Measurements from ENCODE around the gene MAP10. TPM values are rescaled to one million over a fixed set of nuclear protein-coding genes. Genes with fewer than 3 reads are reported as not detected.

Gene MAP10
- total RNA-seq, 1 donor from 2014 or later, result 3.2 TPM

GRCh38 chr1:232841823-232842565 is 36.8 kb downstream of the MAP10 start:
- no peak overlapping the region for H3K27ac Mint-ChIP-seq
- H3K27me3 Mint-ChIP-seq (ENCODE audit: low read depth), result no peaks in the 10 kb centered on the region
- H3K9me3 Mint-ChIP-seq, result no peaks in the 10 kb centered on the region
- H3K36me3 Mint-ChIP-seq (ENCODE audit: low read depth), result no peaks in the 10 kb centered on the region
- no peak for DNase-seq (ENCODE audit: low spot score)
- intact Hi-C loops (cut with micrococcal nuclease), result no loop called here
- H3K4me3 Mint-ChIP-seq (ENCODE audit: low read depth), result no peak overlapping the region
- H3K4me1 Mint-ChIP-seq (ENCODE audit: low read depth), result no peaks in the 10 kb centered on the region

GRCh38 chr1:232844791-232845190 is 39.6 kb downstream of the MAP10 start:
- no peaks in the 10 kb centered on the region for H3K9me3 Mint-ChIP-seq
- H3K4me3 Mint-ChIP-seq (ENCODE audit: low read depth), result no peak overlapping the region
- H3K27ac Mint-ChIP-seq, result no peak overlapping the region
- H3K36me3 Mint-ChIP-seq (ENCODE audit: low read depth), result no peaks in the 10 kb centered on the region
- no peaks in the 10 kb centered on the region for H3K27me3 Mint-ChIP-seq (ENCODE audit: low read depth)
- intact Hi-C loops (cut with micrococcal nuclease), result no loop called here
- H3K4me1 Mint-ChIP-seq (ENCODE audit: low read depth), result no peaks in the 10 kb centered on the region
- no peak for DNase-seq (ENCODE audit: low spot score)

GRCh38 chr1:232845406-232845955 is 40.3 kb downstream of the MAP10 start:
- no peaks in the 10 kb centered on the region for H3K9me3 Mint-ChIP-seq
- intact Hi-C loops (cut with micrococcal nuclease), result no loop called here
- no peak overlapping the region for H3K4me3 Mint-ChIP-seq (ENCODE audit: low read depth)
- no peak overlapping the region for H3K27ac Mint-ChIP-seq
- DNase-seq (ENCODE audit: low spot score), result no peak
- H3K4me1 Mint-ChIP-seq (ENCODE audit: low read depth), result no peaks in the 10 kb centered on the region
- no peaks in the 10 kb centered on the region for H3K27me3 Mint-ChIP-seq (ENCODE audit: low read depth)
- no peaks in the 10 kb centered on the region for H3K36me3 Mint-ChIP-seq (ENCODE audit: low read depth)

GRCh38 chr1:232851532-232851931 is 46.3 kb downstream of the MAP10 start:
- no peak overlapping the region for H3K27ac Mint-ChIP-seq
- intact Hi-C loops (cut with micrococcal nuclease), result no loop called here
- DNase-seq (ENCODE audit: low spot score), result no peak
- H3K4me1 Mint-ChIP-seq (ENCODE audit: low read depth), result peaks cover 9% of the 10 kb centered on the region
- H3K36me3 Mint-ChIP-seq (ENCODE audit: low read depth), result no peaks in the 10 kb centered on the region
- peaks cover 4% of the 10 kb centered on the region for H3K27me3 Mint-ChIP-seq (ENCODE audit: low read depth)
- no peaks in the 10 kb centered on the region for H3K9me3 Mint-ChIP-seq
- no peak overlapping the region for H3K4me3 Mint-ChIP-seq (ENCODE audit: low read depth)

GRCh38 chr1:232853994-232854797 is 49.0 kb downstream of the MAP10 start:
- Mint-ChIP-seq H3K4me3 (ENCODE audit: low read depth) (no peak overlapping the region), H3K36me3 (ENCODE audit: low read depth) (no peaks in the 10 kb centered on the region), H3K4me1 (ENCODE audit: low read depth) (peaks cover 9% of the 10 kb centered on the region), H3K9me3 (no peaks in the 10 kb centered on the region), H3K27ac (peak overlapping the region; percentile 25), H3K27me3 (ENCODE audit: low read depth) (peaks cover 10% of the 10 kb centered on the region)
- no peak for DNase-seq (ENCODE audit: low spot score)
- intact Hi-C loops (cut with micrococcal nuclease), result loop anchor here (1.0 kb wide), 1 partner anchor 23 kb away; no protein-coding TSS in a partner anchor

GRCh38 chr1:232854798-232855159 is 49.6 kb downstream of the MAP10 start:
- DNase-seq (ENCODE audit: low spot score), result no peak
- intact Hi-C loops (cut with micrococcal nuclease), result loop anchor here (1.0 kb wide), 1 partner anchor 23 kb away; no protein-coding TSS in a partner anchor
- Mint-ChIP-seq H3K36me3 (ENCODE audit: low read depth) (no peaks in the 10 kb centered on the region), H3K4me3 (ENCODE audit: low read depth) (no peak overlapping the region), H3K4me1 (ENCODE audit: low read depth) (peaks cover 9% of the 10 kb centered on the region), H3K27ac (no peak overlapping the region), H3K27me3 (ENCODE audit: low read depth) (peaks cover 14% of the 10 kb centered on the region), H3K9me3 (no peaks in the 10 kb centered on the region)

GRCh38 chr1:232856541-232856940 is 51.3 kb downstream of the MAP10 start:
- Mint-ChIP-seq H3K4me1 (ENCODE audit: low read depth) (peaks cover 9% of the 10 kb centered on the region), H3K9me3 (no peaks in the 10 kb centered on the region), H3K36me3 (ENCODE audit: low read depth) (no peaks in the 10 kb centered on the region), H3K4me3 (ENCODE audit: low read depth) (no peak overlapping the region), H3K27ac (no peak overlapping the region), H3K27me3 (ENCODE audit: low read depth) (peaks cover 19% of the 10 kb centered on the region)
- DNase-seq (ENCODE audit: low spot score), result no peak
- intact Hi-C loops (cut with micrococcal nuclease), result no loop called here

Other genes starting within 250 kb of the MAP10 start
- gene SIPA1L2, start 175.3 kb upstream of the MAP10 start, total RNA-seq, result 3.4 and 3.7 TPM in 2 replicates
- gene NTPCR, start 145.2 kb downstream of the MAP10 start, total RNA-seq, result 34.6 and 38.1 TPM in 2 replicates